ENCODE measurements around the gene COG7. TPM values are rescaled to one million over a fixed set of nuclear protein-coding genes. Genes with fewer than 3 reads are reported as not detected.

COG7 gene
- total and polyA plus RNA-seq, 2 of the 13 experiments (the other 11 are each of a cell fraction or from before 2014, with no cell fraction given) = 12.6 to 54.5 TPM

GRCh38 chr16:23452572-23453337, at the start of gene COG7 (continued):
- TF ChIP-seq ZNF337 (CRISPR knock-in tag; IDR thresholded peaks at IDR 0.05; ENCODE audit: borderline replicate concordance, low read depth) (peak; percentile 87; the same call in 1 of the 2 replicates), KLF12 (CRISPR knock-in tag; IDR thresholded peaks at IDR 0.05; ENCODE audit: borderline replicate concordance) (peak; percentile 87), GATA4 (IDR thresholded peaks at IDR 0.05; ENCODE audit: borderline replicate concordance, low read depth) (peak; percentile 51; the same call in 1 of the 2 replicates), ZNF33A (CRISPR knock-in tag; IDR thresholded peaks at IDR 0.05; ENCODE audit: borderline replicate concordance) (no peak), NR2F6 (IDR thresholded peaks at IDR 0.05) (peak; percentile 84), NR2F6 (CRISPR knock-in tag; IDR thresholded peaks at IDR 0.05) (peak; percentile 94), SKI (IDR thresholded peaks at IDR 0.05; ENCODE audit: partially characterized antibody) (peak; percentile 19), ZNF672 (CRISPR knock-in tag; IDR thresholded peaks at IDR 0.05) (no peak), NFE2L1 (CRISPR knock-in tag; IDR thresholded peaks at IDR 0.05; ENCODE audit: borderline replicate concordance) (peak; percentile 60; the same call in 1 of the 2 replicates), GABPA (IDR thresholded peaks at IDR 0.05; ENCODE audit: low read depth, low read length) (peak; percentile 75), GABPA (CRISPR knock-in tag; IDR thresholded peaks at IDR 0.05; ENCODE audit: low read depth) (peak; percentile 97), MYPOP (CRISPR knock-in tag; IDR thresholded peaks at IDR 0.05) (peak; percentile 97), ZNF776 (CRISPR knock-in tag; IDR thresholded peaks at IDR 0.05) (peak; percentile 70), ZNF569 (CRISPR knock-in tag; IDR thresholded peaks at IDR 0.05; ENCODE audit: borderline replicate concordance) (no peak), CCAR2 (optimal IDR thresholded peaks at IDR 0.05; ENCODE audit: low read depth, low read length) (no peak), ZNF800 (CRISPR knock-in tag; IDR thresholded peaks at IDR 0.05) (peak; percentile 94; the same call in 1 of the 2 replicates), TEAD3 (CRISPR knock-in tag; optimal IDR thresholded peaks at IDR 0.05; ENCODE audit: borderline replicate concordance) (peak; percentile 66), GZF1 (CRISPR knock-in tag; IDR thresholded peaks at IDR 0.05) (peak; percentile 95), TRAFD1 (CRISPR knock-in tag; IDR thresholded peaks at IDR 0.05; ENCODE audit: borderline replicate concordance) (peak; percentile 96; the same call in 1 of the 2 replicates), ZMYM3 (CRISPR knock-in tag; IDR thresholded peaks at IDR 0.05) (peak; percentile 82), ZNF556 (CRISPR knock-in tag; IDR thresholded peaks at IDR 0.05; ENCODE audit: borderline replicate concordance) (peak; percentile 97), ZNF275 (CRISPR knock-in tag; IDR thresholded peaks at IDR 0.05; ENCODE audit: borderline replicate concordance) (peak; percentile 90)

Data from HepG2 (cell line).